Right ventricle myocardium inferior (tissue), 1 donor: ENCODE data around the gene OR2AG1. TPM values are rescaled to one million over a fixed set of nuclear protein-coding genes. Genes with fewer than 3 reads are reported as not detected.

Experiments
- ATAC-seq: fragments of 200-7000 bp; cut with Tn5 transposase; one replicate; pipeline ENCODE4 v1.9.1; 2020; ENCODE audit warnings: mild to moderate bottlenecking, moderate library complexity
- DNase-seq: peaks from one replicate; pipeline ENCODE4 v3.0.0; 2021; ENCODE audit errors: missing footprints
- intact Hi-C: fragments of 100-400 bp; cut with DNase I; formaldehyde crosslinking; loops from one replicate; pipeline ENCODE4 v1.11.0; 2022
- long read RNA-seq: library from polyadenylated mRNA; unstranded; transcript quantifications from one replicate; pipeline ENCODE4 v2.0.0, GENCODE V29; 2021
- total RNA-seq: library from RNA; stranded (reverse); fragmentation: NEBNext Ultra II Directional; extraction: Animal tissue kit (Norgen Biotek cat#: 25700); gene quantifications from one replicate; pipeline ENCODE4 v1.2.1, GENCODE V29; 2021
- donor health status: DM: no; HTN: yes; CAD: no; lungs with severe emphysema.

Gene OR2AG1, protein sequence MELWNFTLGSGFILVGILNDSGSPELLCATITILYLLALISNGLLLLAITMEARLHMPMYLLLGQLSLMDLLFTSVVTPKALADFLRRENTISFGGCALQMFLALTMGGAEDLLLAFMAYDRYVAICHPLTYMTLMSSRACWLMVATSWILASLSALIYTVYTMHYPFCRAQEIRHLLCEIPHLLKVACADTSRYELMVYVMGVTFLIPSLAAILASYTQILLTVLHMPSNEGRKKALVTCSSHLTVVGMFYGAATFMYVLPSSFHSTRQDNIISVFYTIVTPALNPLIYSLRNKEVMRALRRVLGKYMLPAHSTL
- not detected for total RNA-seq
- long read RNA-seq: 0 reads

DNA sequence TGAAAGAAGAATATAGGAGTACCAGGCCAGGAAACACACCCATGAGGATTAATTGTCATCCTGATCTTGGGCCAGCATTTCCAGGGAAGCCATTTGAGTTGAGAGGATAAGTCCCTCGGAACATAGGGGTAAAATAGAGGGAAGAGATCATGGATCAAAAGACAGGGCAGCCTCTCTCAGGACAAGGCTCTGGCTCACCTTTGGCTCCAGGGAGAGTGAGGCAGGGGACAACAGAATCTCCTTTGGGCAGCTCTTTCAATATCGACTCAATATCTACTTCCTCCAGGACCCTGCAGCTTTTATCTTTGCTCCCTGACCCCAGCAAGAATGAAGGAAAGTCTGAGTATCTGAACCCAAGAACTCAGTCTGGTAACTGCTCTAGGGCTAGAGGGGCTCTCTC, at the start of gene OR2AG1:
Gene OR2AG1 (plus strand): TSS at position 301 of the 400 bp plus-strand sequence. CDS start 2,018 bp downstream, outside the sequence.
- ATAC-seq (no peak), DNase-seq (no peak)
- intact Hi-C loops: no loop called here

DNA sequence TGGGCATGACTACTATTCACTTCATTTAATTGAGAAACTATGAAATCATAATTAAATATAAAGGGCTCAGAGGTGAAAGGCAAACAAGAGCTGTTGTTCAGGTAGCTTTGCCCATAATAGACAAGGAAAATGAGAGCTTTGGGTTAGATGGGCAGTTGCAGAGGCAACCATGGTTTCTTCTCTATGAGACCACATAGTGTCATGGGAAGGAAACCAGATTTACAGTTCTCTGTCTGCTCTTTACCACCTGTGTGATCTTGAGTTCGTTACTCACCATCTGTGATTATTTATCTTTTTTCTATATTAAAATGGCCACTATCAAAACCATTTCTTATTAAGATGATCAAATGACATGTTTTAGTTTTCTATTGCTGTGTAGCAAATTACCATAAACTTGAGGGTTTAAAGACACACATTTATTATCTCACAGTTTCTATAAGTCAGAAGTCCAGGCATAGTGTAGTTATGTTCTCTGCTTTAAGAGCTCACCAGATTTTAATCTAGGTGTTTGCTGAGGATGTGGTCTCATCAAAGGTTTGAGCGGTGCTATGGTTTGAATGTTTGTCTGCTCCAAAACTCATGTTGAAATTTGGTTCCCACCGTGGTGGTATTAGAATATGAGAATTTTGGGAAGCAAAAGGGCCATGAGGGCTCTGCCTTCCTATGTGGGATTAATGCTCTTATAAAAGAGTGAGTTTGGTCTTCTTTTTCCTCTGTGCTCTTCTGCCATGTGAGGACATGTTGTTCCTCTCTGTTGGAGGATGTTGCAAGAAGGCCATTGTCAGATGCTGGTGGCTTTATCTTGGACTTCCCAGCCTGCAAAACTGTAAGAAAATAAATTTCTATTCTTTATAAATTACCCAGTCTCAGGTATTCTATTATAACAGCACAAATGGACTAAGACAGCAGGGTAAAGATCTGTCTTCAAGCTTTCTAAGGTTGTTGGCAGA, 49.2 kb upstream of the OR2AG1 start:
- ATAC-seq (no peak), DNase-seq (no peak)
- intact Hi-C loops: no loop called here

- DNase-seq (no peak), ATAC-seq (no peak)
These were observed 48.2 kb upstream of the OR2AG1 start for GRCh38 chr11:6734616-6735015.

GRCh38 chr11:6735306-6735705, 47.5 kb upstream of the OR2AG1 start:
- intact Hi-C loops: no loop called here
- no peak for DNase-seq
- no peak for ATAC-seq

More at GRCh38 chr11:6734616-6735015, 48.2 kb upstream of the OR2AG1 start:
- intact Hi-C loops: no loop called here

DNA sequence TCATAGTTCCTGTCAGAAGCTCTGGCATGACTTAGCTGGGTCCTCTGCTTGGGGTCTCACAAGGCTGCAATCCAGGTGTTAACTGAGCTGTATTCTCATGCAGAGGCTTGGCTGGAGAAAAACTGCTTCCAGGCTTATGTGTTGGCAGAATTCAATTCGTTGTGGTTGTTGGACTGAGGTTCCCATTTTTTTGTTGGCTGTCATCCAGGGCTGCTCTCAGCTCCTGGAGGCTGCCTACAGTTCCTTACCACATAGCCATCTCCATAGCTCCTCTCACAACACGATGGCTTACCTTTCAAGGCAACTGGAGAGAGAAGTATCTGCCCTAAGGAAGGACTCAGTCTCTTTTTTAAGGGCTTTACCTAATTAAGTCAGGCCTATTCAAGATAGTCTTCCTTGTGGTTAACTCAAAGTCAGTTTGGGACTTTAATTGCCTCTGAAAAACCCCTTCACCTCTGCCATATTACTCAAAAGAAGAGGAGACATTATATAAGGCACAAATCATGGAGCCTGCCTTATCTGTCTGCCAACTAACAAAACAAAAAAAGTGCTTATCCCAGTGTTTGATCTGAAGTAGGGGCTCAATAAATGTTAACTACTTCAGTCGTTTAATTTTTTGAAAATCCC, 46.2 kb upstream of the OR2AG1 start:
- intact Hi-C loops: no loop called here
- ATAC-seq (no peak), DNase-seq (no peak)

DNA sequence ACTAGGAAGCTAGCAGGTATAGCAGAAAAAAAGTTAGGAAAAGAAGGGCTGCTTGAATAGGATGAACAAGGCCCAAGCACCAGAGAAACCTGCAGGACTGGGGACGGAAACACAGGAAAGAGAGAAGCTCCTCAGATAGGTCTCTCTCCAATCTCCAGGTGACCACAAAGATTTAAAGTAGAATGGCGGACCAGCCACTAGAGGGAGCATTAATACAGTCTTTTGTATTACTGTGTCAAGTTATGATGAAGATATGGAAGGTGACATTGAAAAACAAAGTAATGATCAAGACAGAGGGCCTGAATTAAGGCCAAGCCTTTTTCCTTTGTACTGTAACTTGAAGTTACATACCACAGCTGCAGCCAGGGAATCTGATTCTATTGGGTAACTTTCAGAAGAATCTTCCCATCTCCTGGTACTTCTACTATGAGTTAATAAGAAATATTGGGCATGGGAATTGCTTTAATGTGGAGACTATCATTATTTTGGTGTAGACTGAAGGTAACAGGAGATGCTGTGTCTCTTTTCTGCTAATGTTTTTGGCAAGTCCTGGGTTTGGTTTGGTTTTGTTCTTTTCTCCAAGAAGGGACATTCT, 44.9 kb upstream of the OR2AG1 start:
- no peak for DNase-seq
- ATAC-seq: no peak
- intact Hi-C loops: loop anchor here (2.0 kb wide), 1 partner anchor 17 kb away; no protein-coding TSS in a partner anchor

GRCh38 chr11:6738590-6738989, 44.2 kb upstream of the OR2AG1 start:
- ATAC-seq (no peak), DNase-seq (no peak)
- intact Hi-C loops: loop anchor here (2.0 kb wide), 1 partner anchor 16 kb away; no protein-coding TSS in a partner anchor

- DNase-seq (no peak), ATAC-seq (no peak)
- intact Hi-C loops: no loop called here
These were observed 40.6 kb upstream of the OR2AG1 start for GRCh38 chr11:6742260-6742659.

DNA sequence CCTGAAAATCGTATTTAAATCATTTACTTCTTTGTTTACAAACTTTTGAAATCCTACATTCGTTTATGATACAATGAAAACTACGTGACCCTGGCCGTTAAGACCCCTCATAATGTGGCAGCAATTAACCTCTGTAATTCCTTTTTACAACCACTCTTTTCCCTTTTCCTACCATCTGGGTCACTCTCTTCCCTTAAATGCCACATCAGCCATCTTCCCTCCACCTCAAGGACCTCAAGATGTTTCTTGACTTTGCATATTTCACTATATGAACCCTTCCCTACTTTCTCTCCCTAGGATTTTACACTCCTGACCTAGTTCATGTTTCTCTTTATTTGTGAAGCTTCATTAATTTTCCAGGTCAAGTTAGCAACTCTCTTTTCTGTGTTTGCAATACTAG, 37.8 kb upstream of the OR2AG1 start:
- intact Hi-C loops: no loop called here
- no peak for DNase-seq
- no peak for ATAC-seq

GRCh38 chr11:6745465-6746015, 37.3 kb upstream of the OR2AG1 start:
- ATAC-seq (no peak), DNase-seq (no peak)
- intact Hi-C loops: no loop called here

GRCh38 chr11:6746086-6746618, 36.7 kb upstream of the OR2AG1 start:
- no peak for DNase-seq
- ATAC-seq: no peak
- intact Hi-C loops: no loop called here

DNA sequence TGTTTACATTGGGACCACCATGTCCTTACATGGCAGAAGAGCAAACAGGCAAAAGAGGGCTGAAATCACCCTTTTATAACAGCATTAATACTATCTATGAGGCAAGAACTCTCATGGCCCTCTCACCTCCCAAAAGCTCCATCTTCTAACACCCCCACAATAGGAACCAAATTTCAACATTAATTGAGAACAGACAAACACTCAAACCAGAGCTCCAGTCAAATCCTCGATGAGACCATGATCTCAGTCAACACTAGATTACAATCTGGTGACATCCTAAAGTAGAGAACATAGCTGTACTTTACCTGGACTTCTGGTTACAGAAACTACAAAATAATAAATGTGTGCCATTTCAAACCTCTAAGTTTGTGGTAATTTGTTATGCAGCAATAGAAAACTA, 36.2 kb upstream of the OR2AG1 start:
- ATAC-seq (no peak), DNase-seq (no peak)
- intact Hi-C loops: no loop called here

- intact Hi-C loops: no loop called here
- no peak for ATAC-seq
- DNase-seq: no peak
These were observed 35.6 kb upstream of the OR2AG1 start for GRCh38 chr11:6747097-6747668.

DNA sequence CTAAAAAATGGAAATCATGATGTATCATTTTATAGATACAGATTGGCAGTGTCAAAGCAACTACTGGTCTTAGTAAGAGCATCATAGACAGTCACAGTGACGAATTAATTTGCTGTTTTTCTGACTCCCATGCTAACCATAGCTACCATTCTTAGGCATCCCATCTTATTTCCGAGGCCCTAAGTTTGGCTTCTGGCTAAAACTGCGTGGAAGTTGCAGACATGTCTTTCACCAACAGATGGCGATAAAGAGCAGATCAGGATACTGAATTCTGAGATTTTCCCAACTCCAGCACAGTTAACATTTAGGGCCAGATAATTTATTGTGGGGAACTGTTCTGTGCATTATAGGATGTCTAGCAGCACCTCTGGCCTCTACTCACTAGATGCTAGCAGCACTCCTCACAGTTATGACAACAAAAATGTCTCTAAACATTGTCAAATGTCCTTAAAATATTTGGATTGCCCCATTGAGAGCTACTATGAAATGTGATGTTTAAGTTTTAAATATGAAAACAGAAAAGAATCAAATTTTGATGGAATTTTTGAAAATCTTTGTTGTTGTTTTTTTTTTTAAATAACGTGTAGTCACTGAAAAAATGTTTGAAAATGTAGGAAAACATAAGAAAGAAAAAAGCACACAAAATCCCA, 27.4 kb upstream of the OR2AG1 start:
- DNase-seq (no peak), ATAC-seq (no peak)
- intact Hi-C loops: loop anchor here (2.0 to 5.0 kb wide), 2 partner anchors 17 to 223 kb away; no protein-coding TSS in a partner anchor

- no peak for ATAC-seq
- intact Hi-C loops: loop anchor here (2.0 to 5.0 kb wide), 3 partner anchors 17 to 224 kb away; no protein-coding TSS in a partner anchor
These were observed 26.9 kb upstream of the OR2AG1 start for GRCh38 chr11:6755953-6756347.

DNA sequence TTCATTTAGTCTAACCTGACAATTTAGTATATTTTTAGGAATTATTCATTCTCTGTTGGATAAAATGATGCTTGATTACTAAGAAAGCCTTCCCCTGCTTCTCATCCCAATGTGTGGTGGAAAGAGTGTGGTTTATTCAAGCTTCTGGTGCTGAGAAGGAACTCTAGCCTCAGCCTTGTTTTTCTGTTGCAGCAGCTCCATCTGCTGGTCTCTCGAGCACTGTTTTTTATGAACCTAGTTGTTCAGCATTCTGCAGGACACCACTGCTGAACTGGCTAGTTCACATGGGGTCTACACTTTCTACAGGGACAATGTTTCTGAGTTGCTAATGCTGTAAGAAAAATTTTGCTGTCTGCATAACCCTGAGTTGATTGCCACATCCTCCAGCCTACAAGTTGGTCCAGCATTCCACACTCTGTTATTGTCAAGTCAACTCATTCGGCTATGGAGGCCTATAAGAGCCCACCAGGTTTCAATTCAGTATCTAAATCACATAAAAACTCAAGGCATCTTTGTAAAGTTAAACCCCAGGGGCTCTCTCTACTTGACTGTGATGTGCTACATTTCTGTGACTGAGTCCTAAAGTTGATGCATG, 25.4 kb upstream of the OR2AG1 start:
- intact Hi-C loops: loop anchor here (2.0 to 5.0 kb wide), 2 partner anchors 55 to 225 kb away; no protein-coding TSS in a partner anchor
- DNase-seq (no peak), ATAC-seq (peak; percentile 60)

More at GRCh38 chr11:6755953-6756347, 26.9 kb upstream of the OR2AG1 start:
- no peak for DNase-seq
